GM12865 (cell line): Measurements from ENCODE around the gene CDC37.
"Not testable (repeated sequence)": the region's sequence is repeated elsewhere in the genome, so short reads cannot be mapped to it uniquely, and the experiment has no call there.

Experiments used
- DNase-seq: peaks from one replicate; pipeline ENCODE4 v3.0.0; 2010; ENCODE audit warnings: low read depth
- H3K4me3 ChIP-seq: 2 replicates; pipeline ENCODE4 v1.5.1; 2011; ENCODE audit warnings: mild to moderate bottlenecking, low read depth, low read length, control low read depth
- CTCF ChIP-seq: IDR thresholded peaks from 2 replicates; pipeline ENCODE4 v1.5.1; 2011; ENCODE audit warnings: low read length, control low read depth, low read depth, inconsistent platforms; ENCODE audit not compliant: insufficient read depth; ENCODE audit errors: missing control alignments

CDC37 gene

GRCh38 chr19:10393137-10393536 lies 10.2 kb downstream of the CDC37 start:
- H3K4me3 ChIP-seq, result no peak overlapping the region
- TF ChIP-seq CTCF, result no peak
- DNase-seq, result no peak

- no peak for DNase-seq
- H3K4me3 ChIP-seq, result no peak overlapping the region
- TF ChIP-seq CTCF, result no peak
Observed at GRCh38 chr19:10392120-10392519, 11.2 kb downstream of the CDC37 start.

- no peak overlapping the region for H3K4me3 ChIP-seq
- DNase-seq, result peak; percentile 88
- peak; percentile 89 for TF ChIP-seq CTCF
Observed at GRCh38 chr19:10390652-10391286, 12.6 kb downstream of the CDC37 start.

- TF ChIP-seq CTCF, result peak; percentile 22
- peak; percentile 44 for DNase-seq
- no peak overlapping the region for H3K4me3 ChIP-seq
Observed at GRCh38 chr19:10389863-10390262, 13.5 kb downstream of the CDC37 start.

GRCh38 chr19:10388957-10389356 lies 14.4 kb downstream of the CDC37 start:
- DNase-seq, result peak; percentile 86
- H3K4me3 ChIP-seq, result no peak overlapping the region
- peak; percentile 87 for TF ChIP-seq CTCF

- no peak overlapping the region for H3K4me3 ChIP-seq
- TF ChIP-seq CTCF, result no peak
- DNase-seq, result no peak
Observed at GRCh38 chr19:10384580-10384979, 18.8 kb downstream of the CDC37 start.

- not testable (repeated sequence) for H3K4me3 ChIP-seq, DNase-seq
Observed at GRCh38 chr19:10383223-10383499, 20.2 kb downstream of the CDC37 start.
